Bone marrow (tissue), 2 donors: ENCODE results near the gene PCDHGB7.
"Not testable (repeated sequence)": the region's sequence is repeated elsewhere in the genome, so short reads cannot be mapped to it uniquely, and the experiment has no call there.

ENCODE experiments used
- DNase-seq, 2 donors: peaks; one replicate each; lab custom pipeline; 2025; lab: John Stamatoyannopoulos, UW

PCDHGB7 gene

GRCh38 chr5:141397756-141398551 is 19.5 kb upstream of the PCDHGB7 start, which contains the start of gene PCDHGB5:
Gene PCDHGB5 (plus strand): TSS chr5:141397947. CDS start chr5:141398128, 181 bp downstream.
- DNase-seq: not testable (repeated sequence)

- no peak for DNase-seq
Observed at GRCh38 chr5:141398608-141399007, 18.9 kb upstream of the PCDHGB7 start.

DNA sequence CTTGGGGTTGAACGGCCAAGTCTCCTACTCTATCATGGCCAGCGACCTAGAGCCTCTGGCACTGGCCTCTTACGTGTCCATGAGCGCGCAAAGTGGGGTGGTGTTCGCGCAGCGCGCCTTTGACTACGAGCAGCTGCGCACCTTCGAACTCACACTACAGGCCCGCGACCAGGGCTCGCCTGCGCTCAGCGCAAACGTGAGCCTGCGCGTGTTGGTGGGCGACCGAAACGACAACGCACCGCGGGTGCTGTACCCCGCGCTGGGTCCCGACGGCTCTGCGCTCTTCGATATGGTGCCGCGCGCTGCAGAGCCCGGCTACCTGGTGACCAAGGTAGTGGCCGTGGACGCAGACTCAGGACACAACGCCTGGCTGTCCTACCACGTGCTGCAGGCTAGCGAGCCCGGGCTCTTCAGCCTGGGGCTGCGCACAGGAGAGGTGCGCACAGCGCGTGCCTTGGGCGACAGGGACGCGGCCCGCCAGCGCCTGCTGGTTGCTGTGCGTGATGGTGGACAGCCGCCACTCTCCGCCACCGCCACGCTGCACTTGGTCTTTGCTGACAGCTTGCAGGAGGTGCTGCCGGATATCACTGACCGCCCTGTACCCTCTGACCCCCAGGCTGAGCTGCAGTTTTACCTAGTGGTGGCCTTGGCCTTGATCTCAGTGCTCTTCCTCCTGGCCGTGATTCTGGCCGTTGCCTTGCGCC is 17.8 kb upstream of the PCDHGB7 start:
- no peak for DNase-seq

- no peak for DNase-seq
Observed at GRCh38 chr5:141402553-141403243, 14.8 kb upstream of the PCDHGB7 start, which contains the start of gene PCDHGA9. Gene PCDHGA9 (plus strand): TSS chr5:141402778. CDS start chr5:141402953, 175 bp downstream.

DNA sequence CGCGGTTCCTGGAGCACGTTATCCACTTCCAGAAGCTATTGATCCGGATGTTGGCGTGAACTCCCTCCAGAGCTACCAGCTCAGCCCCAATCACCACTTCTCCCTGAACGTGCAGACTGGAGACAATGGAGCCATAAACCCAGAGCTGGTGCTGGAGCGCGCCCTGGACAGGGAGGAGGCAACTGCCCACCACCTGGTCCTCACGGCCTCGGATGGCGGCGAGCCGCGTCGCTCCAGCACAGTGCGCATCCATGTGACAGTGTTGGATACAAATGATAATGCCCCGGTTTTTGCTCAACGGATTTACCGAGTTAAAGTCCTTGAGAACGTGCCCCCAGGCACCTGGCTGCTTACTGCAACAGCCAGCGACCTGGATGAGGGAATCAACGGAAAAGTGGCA is 14.1 kb upstream of the PCDHGB7 start:
- DNase-seq: no peak

- not testable (repeated sequence) for DNase-seq
Observed at GRCh38 chr5:141407790-141408505, 9.5 kb upstream of the PCDHGB7 start, which contains the start of gene PCDHGB6. Gene PCDHGB6 (plus strand): TSS chr5:141408021. CDS start chr5:141408203, 182 bp downstream.

DNA sequence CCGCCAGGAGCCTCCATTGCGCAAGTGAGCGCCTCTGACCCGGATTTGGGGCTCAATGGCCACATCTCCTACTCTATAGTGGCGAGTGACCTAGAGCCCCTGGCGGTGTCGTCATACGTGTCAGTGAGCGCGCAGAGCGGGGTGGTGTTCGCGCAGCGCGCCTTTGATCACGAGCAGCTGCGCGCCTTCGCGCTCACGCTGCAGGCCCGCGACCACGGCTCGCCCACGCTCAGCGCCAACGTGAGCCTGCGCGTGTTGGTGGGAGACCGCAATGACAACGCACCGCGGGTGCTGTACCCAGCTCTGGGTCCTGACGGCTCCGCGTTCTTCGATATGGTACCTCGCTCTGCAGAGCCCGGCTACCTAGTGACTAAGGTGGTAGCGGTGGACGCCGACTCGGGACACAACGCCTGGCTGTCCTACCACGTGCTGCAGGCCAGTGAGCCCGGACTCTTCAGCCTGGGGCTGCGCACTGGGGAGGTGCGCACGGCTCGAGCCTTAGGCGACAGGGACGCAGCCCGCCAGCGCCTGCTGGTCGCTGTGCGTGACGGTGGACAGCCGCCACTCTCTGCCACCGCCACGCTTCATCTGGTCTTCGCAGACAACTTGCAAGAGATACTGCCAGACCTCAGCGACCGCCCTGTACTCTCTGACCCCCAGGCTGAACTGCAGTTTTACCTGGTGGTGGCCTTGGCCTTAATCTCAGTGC is 7.7 kb upstream of the PCDHGB7 start:
- no peak for DNase-seq

- DNase-seq: no peak
Observed at GRCh38 chr5:141411575-141411974, 5.9 kb upstream of the PCDHGB7 start.

DNA sequence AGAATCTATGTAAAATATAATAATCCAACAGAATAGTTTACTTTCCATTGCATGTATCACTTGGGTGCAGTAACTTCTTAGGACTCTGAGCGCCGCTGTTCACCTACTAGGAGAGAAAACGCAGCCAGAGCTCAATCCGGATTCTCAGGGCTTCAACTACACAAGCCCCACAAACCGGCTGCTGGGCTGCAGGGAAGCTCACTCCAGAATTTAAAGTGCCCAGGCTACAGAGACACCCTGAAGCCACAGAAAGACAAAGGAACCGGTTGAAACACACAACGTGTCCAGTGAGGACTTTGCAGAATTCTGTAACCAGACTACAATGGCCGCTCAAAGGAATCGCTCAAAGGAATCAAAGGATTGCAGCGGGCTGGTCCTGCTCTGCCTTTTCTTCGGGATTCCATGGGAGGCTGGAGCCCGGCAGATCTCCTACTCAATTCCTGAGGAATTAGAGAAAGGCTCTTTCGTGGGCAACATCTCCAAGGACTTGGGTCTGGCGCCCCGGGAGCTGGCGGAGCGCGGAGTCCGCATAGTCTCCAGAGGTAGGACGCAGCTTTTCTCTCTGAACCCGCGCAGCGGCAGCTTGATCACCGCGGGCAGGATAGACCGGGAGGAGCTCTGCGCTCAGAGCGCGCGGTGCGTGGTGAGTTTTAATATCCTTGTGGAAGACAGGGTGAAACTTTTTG is 4.5 kb upstream of the PCDHGB7 start, which contains the start of gene PCDHGA10:
Gene PCDHGA10 (plus strand): TSS at position 134 of the 686 bp plus-strand sequence. CDS start 189 bp downstream, at position 323.
- peak; percentile 48 to 49 for DNase-seq

DNA sequence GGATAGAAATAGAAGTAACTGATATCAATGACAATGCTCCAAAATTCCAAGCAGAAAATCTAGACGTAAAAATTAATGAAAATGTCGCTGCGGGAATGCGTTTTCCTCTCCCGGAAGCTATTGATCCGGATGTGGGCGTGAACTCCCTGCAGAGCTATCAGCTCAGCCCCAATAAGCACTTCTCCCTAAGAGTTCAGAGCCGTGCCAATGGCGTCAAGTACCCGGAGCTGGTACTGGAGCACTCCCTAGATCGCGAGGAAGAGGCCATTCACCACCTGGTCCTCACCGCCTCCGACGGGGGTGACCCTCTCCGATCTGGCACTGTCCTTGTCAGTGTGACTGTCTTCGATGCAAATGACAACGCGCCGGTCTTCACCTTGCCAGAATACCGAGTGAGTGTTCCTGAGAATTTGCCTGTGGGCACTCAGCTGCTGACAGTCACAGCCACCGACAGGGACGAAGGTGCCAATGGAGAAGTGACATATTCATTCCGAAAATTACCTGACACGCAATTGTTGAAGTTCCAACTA is 3.9 kb upstream of the PCDHGB7 start:
- no peak for DNase-seq

GRCh38 chr5:141414548-141415274 is 2.8 kb upstream of the PCDHGB7 start:
- DNase-seq: not testable (repeated sequence)

- not testable (repeated sequence) for DNase-seq
Observed at GRCh38 chr5:141415275-141415618, 2.2 kb upstream of the PCDHGB7 start.

DNA sequence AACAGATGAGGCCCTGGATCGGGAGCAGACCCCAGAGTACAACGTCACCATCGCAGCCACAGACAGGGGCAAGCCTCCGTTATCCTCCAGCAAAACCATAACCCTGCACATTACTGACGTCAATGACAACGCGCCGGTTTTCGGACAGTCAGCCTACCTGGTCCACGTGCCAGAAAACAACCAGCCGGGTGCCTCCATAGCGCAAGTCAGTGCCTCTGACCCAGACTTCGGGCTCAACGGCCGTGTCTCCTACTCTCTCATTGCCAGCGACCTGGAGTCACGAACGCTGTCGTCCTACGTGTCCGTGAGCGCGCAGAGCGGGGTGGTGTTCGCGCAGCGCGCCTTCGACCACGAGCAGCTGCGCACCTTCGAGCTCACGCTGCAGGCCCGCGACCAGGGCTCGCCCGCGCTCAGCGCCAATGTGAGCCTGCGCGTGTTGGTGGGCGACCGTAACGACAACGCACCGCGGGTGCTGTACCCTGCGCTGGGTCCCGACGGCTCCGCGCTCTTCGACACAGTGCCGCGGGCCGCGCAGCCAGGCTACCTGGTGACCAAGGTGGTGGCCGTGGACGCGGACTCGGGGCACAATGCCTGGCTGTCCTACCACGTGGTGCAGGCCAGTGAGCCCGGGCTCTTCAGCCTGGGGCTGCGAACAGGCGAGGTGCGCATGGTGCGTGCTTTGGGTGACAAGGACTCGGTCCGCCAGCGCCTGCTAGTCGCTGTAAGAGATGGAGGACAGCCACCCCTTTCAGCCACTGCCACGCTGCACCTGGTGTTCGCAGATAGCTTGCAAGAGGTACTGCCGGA is 1.8 kb downstream of the PCDHGB7 start:
- DNase-seq: no peak

GRCh38 chr5:141420855-141421488 is 3.5 kb downstream of the PCDHGB7 start, which contains the start of gene PCDHGA11:
Gene PCDHGA11 (plus strand): TSS chr5:141421051. CDS start chr5:141421228, 177 bp downstream.
- peak in 1 of 2 donors; percentile 25 for DNase-seq

DNA sequence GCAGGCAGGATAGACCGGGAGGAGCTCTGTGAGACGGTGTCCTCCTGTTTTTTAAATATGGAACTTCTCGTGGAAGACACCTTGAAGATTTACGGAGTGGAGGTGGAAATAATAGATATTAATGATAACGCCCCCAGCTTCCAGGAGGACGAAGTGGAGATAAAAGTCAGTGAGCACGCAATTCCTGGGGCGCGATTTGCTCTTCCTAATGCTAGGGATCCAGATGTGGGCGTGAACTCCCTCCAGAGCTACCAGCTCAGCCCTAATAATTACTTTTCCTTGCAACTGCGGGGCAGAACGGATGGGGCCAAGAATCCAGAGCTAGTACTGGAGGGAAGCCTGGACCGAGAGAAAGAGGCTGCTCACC is 4.0 kb downstream of the PCDHGB7 start:
- no peak for DNase-seq

DNA sequence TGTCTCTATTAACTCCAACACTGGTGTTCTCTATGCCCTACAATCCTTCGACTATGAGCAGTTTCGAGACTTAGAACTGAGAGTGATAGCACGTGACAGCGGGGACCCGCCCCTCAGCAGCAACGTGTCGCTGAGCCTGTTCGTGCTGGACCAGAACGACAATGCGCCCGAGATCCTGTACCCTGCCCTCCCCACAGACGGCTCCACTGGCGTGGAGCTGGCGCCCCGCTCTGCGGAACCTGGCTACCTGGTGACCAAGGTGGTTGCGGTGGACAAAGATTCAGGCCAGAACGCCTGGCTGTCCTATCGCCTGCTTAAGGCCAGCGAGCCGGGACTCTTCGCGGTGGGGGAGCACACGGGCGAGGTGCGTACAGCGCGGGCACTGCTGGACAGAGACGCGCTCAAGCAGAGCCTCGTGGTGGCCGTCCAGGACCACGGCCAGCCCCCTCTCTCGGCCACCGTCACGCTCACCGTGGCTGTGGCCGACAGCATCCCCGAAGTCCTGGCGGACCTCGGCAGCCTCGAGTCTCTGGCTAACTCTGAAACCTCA is 5.3 kb downstream of the PCDHGB7 start:
- no peak for DNase-seq

DNA sequence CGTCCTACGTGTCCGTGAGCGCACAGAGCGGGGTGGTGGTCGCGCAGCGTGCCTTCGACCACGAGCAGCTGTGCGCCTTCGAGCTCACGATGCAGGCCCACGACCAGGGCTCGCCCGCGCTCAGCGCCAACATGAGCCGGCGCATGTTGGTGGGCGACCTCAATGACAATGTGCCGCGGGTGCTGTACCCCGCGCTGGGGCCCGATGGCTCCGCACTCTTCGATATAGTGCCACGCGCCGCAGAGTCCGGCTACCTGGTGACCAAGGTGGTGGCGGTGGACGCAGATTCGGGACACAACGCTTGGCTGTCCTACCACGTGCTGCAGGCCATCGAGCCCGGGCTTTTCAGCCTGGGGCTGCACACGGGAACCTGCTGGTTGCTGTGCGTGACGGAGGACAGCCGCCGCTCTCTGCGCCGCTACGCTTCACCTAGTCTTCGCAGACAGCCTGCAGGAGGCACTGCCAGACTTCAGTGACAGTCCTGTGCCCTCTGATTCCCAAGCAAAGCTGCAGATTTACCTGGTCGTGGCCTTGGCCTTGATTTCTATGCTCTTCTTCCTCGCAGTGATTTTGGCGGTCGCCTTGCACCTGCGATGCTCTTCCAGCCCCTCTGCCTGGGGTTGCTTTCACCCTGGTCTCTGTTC is 10.4 kb downstream of the PCDHGB7 start:
- DNase-seq: no peak
